NCI-H69 (cell line): Measurements from ENCODE around the gene ULBP2.
A peak's percentile ranks its signal among the peaks of the same experiment; 100 is the strongest.
"Not testable (repeated sequence)": the region's sequence is repeated elsewhere in the genome, so short reads cannot be mapped to it uniquely, and the experiment has no call there.

Experiments
- DNase-seq: peaks from one replicate; lab custom pipeline; 2025; lab: John Stamatoyannopoulos, UW

Gene ULBP2

GRCh38 chr6:149927025-149927424 is 14.8 kb upstream of the ULBP2 start:
- not testable (repeated sequence) for DNase-seq

GRCh38 chr6:149929422-149929821 is 12.4 kb upstream of the ULBP2 start:
- DNase-seq, result peak; percentile 7

- no peak for DNase-seq
These were observed 10.3 kb upstream of the ULBP2 start for GRCh38 chr6:149931501-149931900.

GRCh38 chr6:149933036-149933435 is 8.8 kb upstream of the ULBP2 start:
- DNase-seq, result no peak

- DNase-seq, result peak; percentile 16
These were observed 8.4 kb upstream of the ULBP2 start for GRCh38 chr6:149933461-149933860.

- DNase-seq, result peak; percentile 78
These were observed 7.3 kb upstream of the ULBP2 start for GRCh38 chr6:149934249-149935156.

- DNase-seq, result no peak
These were observed 6.6 kb upstream of the ULBP2 start for GRCh38 chr6:149935246-149935645.

GRCh38 chr6:149935668-149936067 is 6.1 kb upstream of the ULBP2 start:
- no peak for DNase-seq

GRCh38 chr6:149936743-149937142 is 5.1 kb upstream of the ULBP2 start:
- DNase-seq, result no peak

GRCh38 chr6:149938013-149938570 is 3.7 kb upstream of the ULBP2 start:
- DNase-seq, result not testable (repeated sequence)

- DNase-seq, result peak; percentile 43
These were observed 3.1 kb upstream of the ULBP2 start for GRCh38 chr6:149938571-149939355.

- DNase-seq, result no peak
These were observed 2.5 kb upstream of the ULBP2 start for GRCh38 chr6:149939356-149939648.

GRCh38 chr6:149939909-149940671 is 1.7 kb upstream of the ULBP2 start:
- DNase-seq, result no peak

GRCh38 chr6:149940672-149940982 is 1.2 kb upstream of the ULBP2 start:
- no peak for DNase-seq

- DNase-seq, result no peak
These were observed 631 bp downstream of the ULBP2 start for GRCh38 chr6:149942461-149942829.

GRCh38 chr6:149943321-149943720 is 1.5 kb downstream of the ULBP2 start:
- DNase-seq, result not testable (repeated sequence)

- DNase-seq, result not testable (repeated sequence)
These were observed 3.5 kb downstream of the ULBP2 start for GRCh38 chr6:149945276-149945675.

- DNase-seq, result not testable (repeated sequence)
These were observed 4.8 kb downstream of the ULBP2 start for GRCh38 chr6:149946631-149947030.

- DNase-seq, result not testable (repeated sequence)
These were observed 5.7 kb downstream of the ULBP2 start for GRCh38 chr6:149947533-149947932.

- DNase-seq, result no peak
These were observed 6.2 kb downstream of the ULBP2 start for GRCh38 chr6:149948011-149948410.

GRCh38 chr6:149948616-149949015 is 6.8 kb downstream of the ULBP2 start:
- no peak for DNase-seq

- DNase-seq, result no peak
These were observed 8.6 kb downstream of the ULBP2 start for GRCh38 chr6:149950423-149950822.
